H1 (cell line): Measurements from ENCODE around the gene ARHGAP26.

Source experiments
- ATF2 ChIP-seq: IDR thresholded peaks from 2 replicates; pipeline ENCODE4 v1.6.1; 2012; ENCODE audit warnings: low read length, inconsistent platforms
- CTCF ChIP-seq, 3 experiments: IDR thresholded peaks; 1 replicate in 2 of 3; 2 replicates in 1 of 3; pipeline versions ENCODE4 v1.5.1 to v1.6.1; 2011; ENCODE audit warnings: low read length in 3 of 3, mild to moderate bottlenecking in 3 of 3, inconsistent platforms in 2 of 3, low read depth in 1 of 3, moderate library complexity in 1 of 3; ENCODE audit not compliant: insufficient read depth in 1 of 3; ENCODE audit errors: control extremely low read depth in 1 of 3
- POLR2A ChIP-seq, 2 experiments: IDR thresholded peaks; 1 replicate in 1 of 2; 2 replicates in 1 of 2; pipeline ENCODE4 v1.6.1; 2011; ENCODE audit warnings: low read depth in 2 of 2, low read length in 2 of 2, mild to moderate bottlenecking in 2 of 2; ENCODE audit errors: control extremely low read depth in 1 of 2
- RNF2 ChIP-seq: fragments of 200-900, 300-1000 bp; sonication (generic); IDR thresholded peaks from 2 replicates; pipeline ENCODE4 v1.7.1; 2016; ENCODE audit warnings: borderline replicate concordance, low read depth, mild to moderate bottlenecking, antibody characterized with exemption, low read length; ENCODE audit not compliant: poor library complexity, severe bottlenecking; ENCODE audit errors: missing control alignments

GRCh38 chr5:143179126-143179740 lies 409.1 kb downstream of the ARHGAP26 start:
- no peak for TF ChIP-seq CTCF (IDR thresholded peaks at IDR 0.05; ENCODE audit: control extremely low read depth in 1 of 3, insufficient read depth in 1 of 3, low read depth in 1 of 3, low read length in 3 of 3)
- TF ChIP-seq RNF2 = no peak
- no peak for TF ChIP-seq ATF2
- no peak for TF ChIP-seq POLR2A (IDR thresholded peaks at IDR 0.05; ENCODE audit: control extremely low read depth in 1 of 2, low read depth in 2 of 2, low read length in 2 of 2)
